NT2/D1 (cell line): ENCODE measurements around the gene MST1.

Experiments
- SUZ12 ChIP-seq: IDR thresholded peaks from 2 replicates; pipeline ENCODE4 v1.6.1; 2011; ENCODE audit not compliant: insufficient read length, insufficient read depth; ENCODE audit errors: extremely low read depth
- YY1 ChIP-seq: IDR thresholded peaks from 2 replicates; pipeline ENCODE4 v1.6.1; 2011; ENCODE audit not compliant: insufficient read length, insufficient read depth
- ZNF274 ChIP-seq: IDR thresholded peaks from 2 replicates; pipeline ENCODE4 v1.6.1; 2011; ENCODE audit warnings: mild to moderate bottlenecking, low read depth, low read length

GRCh38 chr3:49634736-49635135, 54.5 kb downstream of the MST1 start:
- TF ChIP-seq YY1 (no peak), ZNF274 (no peak), SUZ12 (no peak)
